Liver (tissue), 9 donors: ENCODE results near the gene ITPK1. TPM values are rescaled to one million over a fixed set of nuclear protein-coding genes. Genes with fewer than 3 reads are reported as not detected.

Experiments used
- DNase-seq: peaks from one replicate; pipeline ENCODE4 v3.0.0-alpha.2; 2017; ENCODE audit warnings: low spot score
- H3K27ac ChIP-seq, 2 donors: one replicate each; pipeline ENCODE4 v1.7.0; 2013; ENCODE audit warnings: inconsistent platforms in 2 of 2, low read length in 2 of 2, control low read depth in 1 of 2, low read depth in 1 of 2, mild to moderate bottlenecking in 1 of 2
- H3K27me3 ChIP-seq, 4 donors: one replicate each; pipeline versions ENCODE4 v1.6.1 to v1.7.0; 2013; ENCODE audit warnings: low read length in 3 of 4, inconsistent platforms in 1 of 4, mild to moderate bottlenecking in 1 of 4, moderate library complexity in 1 of 4; ENCODE audit not compliant: control insufficient read depth in 4 of 4, insufficient read depth in 4 of 4
- H3K36me3 ChIP-seq, 4 donors: one replicate each; pipeline versions ENCODE4 v1.6.1 to v1.7.0; 2013; ENCODE audit warnings: low read length in 3 of 4, mild to moderate bottlenecking in 3 of 4, low read depth in 1 of 4, moderate library complexity in 1 of 4; ENCODE audit not compliant: control insufficient read depth in 4 of 4, insufficient read depth in 3 of 4
- H3K4me1 ChIP-seq, 4 donors: one replicate each; pipeline versions ENCODE4 v1.6.1 to v1.7.0; 2013; ENCODE audit warnings: low read length in 3 of 4, mild to moderate bottlenecking in 3 of 4, moderate library complexity in 1 of 4; ENCODE audit not compliant: control insufficient read depth in 4 of 4, insufficient read depth in 4 of 4
- H3K4me3 ChIP-seq, 3 donors: one replicate each; pipeline versions ENCODE4 v1.6.1 to v1.7.0; 2013; ENCODE audit warnings: low read length in 3 of 3, control low read depth in 1 of 3, low read depth in 1 of 3, mild to moderate bottlenecking in 1 of 3
- H3K9ac ChIP-seq, 2 donors: one replicate each; pipeline ENCODE4 v1.7.0; 2013; ENCODE audit warnings: low read length in 2 of 2, mild to moderate bottlenecking in 2 of 2, moderate library complexity in 2 of 2, control low read depth in 1 of 2, low read depth in 1 of 2
- H3K9me3 ChIP-seq, 4 donors: one replicate each; pipeline versions ENCODE4 v1.6.1 to v1.7.0; 2013; ENCODE audit warnings: low read length in 3 of 4; ENCODE audit not compliant: control insufficient read depth in 4 of 4
- FOXA1 ChIP-seq: IDR thresholded peaks from 2 replicates; pipeline ENCODE4 v1.6.1; 2016; ENCODE audit warnings: antibody characterized with exemption
- GABPA ChIP-seq, 2 donors: IDR thresholded peaks in 1 of 2; conservative IDR thresholded peaks in 1 of 2; 2 replicates each; pipeline ENCODE4 v1.6.1; 2016; ENCODE audit warnings: antibody characterized with exemption in 2 of 2, mild to moderate bottlenecking in 1 of 2, moderate library complexity in 1 of 2
- HNF4A ChIP-seq, 2 donors: conservative IDR thresholded peaks; 2 replicates each; pipeline ENCODE4 v1.6.1; 2016; ENCODE audit warnings: antibody characterized with exemption in 2 of 2, mild to moderate bottlenecking in 2 of 2
- HNF4G ChIP-seq: IDR thresholded peaks from 2 replicates; pipeline ENCODE4 v1.6.1; 2016; ENCODE audit warnings: antibody characterized with exemption
- JUND ChIP-seq, 2 donors: IDR thresholded peaks; 2 replicates each; pipeline ENCODE4 v1.6.1; 2016; ENCODE audit warnings: antibody characterized with exemption in 2 of 2
- RAD21 ChIP-seq, 2 donors: IDR thresholded peaks; 2 replicates each; pipeline ENCODE4 v1.6.1; 2016; ENCODE audit warnings: antibody characterized with exemption in 2 of 2, mild to moderate bottlenecking in 2 of 2
- SP1 ChIP-seq: IDR thresholded peaks from 2 replicates; pipeline ENCODE4 v1.6.1; 2018; ENCODE audit warnings: antibody characterized with exemption, mild to moderate bottlenecking
- TAF1 ChIP-seq: conservative IDR thresholded peaks from 2 replicates; pipeline ENCODE4 v1.6.1; 2016; ENCODE audit warnings: antibody characterized with exemption, mild to moderate bottlenecking
- WGBS: extraction: QIAGEN DNeasy Blood & Tissue Kit; methylation state at CpG from one replicate; pipeline ENCODE4 v1.1.7; 2013; 5-methylcytosine and 5-hydroxymethylcytosine counted together
- polyA plus RNA-seq, 2 donors: library from polyadenylated mRNA; stranded (reverse) in 1 of 2; unstranded in 1 of 2; fragments of 200-250 nt in 1 of 2; fragments of >200 nt in 1 of 2; fragmentation: Nextera tagmentation in 1 of 2; extraction: Ambion mirVana in 1 of 2; gene quantifications; one replicate each; pipeline versions ENCODE4 v1.2.1 to v1.2.3, GENCODE V29; 2013 to 2015
- total RNA-seq, 2 donors: library from RNA; depleted of rRNA; stranded (reverse); fragments of >200 nt; gene quantifications; one replicate each; pipeline ENCODE4 v1.2.3, GENCODE V29; 2014
- TF ChIP-seq, protein P1 (sequence below): fragments of 150-350 bp; IDR thresholded peaks from 2 replicates; pipeline ENCODE4 v1.5.1; 2017; ENCODE audit warnings: improper control_type of control experiment, low read depth, low read length; ENCODE audit not compliant: missing input control
- TF ChIP-seq, protein P2 (sequence below): IDR thresholded peaks from 2 replicates; pipeline ENCODE4 v1.6.1; 2016; ENCODE audit warnings: antibody characterized with exemption
- TF ChIP-seq, protein P3 (sequence below): IDR thresholded peaks from 2 replicates; pipeline ENCODE4 v1.6.1; 2016; ENCODE audit warnings: antibody characterized with exemption, mild to moderate bottlenecking
- TF ChIP-seq, protein P4 (sequence below): IDR thresholded peaks from 2 replicates; pipeline ENCODE4 v1.6.1; 2016; ENCODE audit warnings: antibody characterized with exemption
- TF ChIP-seq, protein P5 (sequence below): IDR thresholded peaks from 2 replicates; pipeline ENCODE4 v1.6.1; 2016; ENCODE audit warnings: antibody characterized with exemption
- donor health status: healthy.
- donor health status: healthy.
- donor health status: healthy.
- donor health status: healthy.
- donor health status: healthy.

The ITPK1 gene
- total and polyA plus RNA-seq, 4 donors: 9.0 to 41.2 (median 20.4) TPM

DNA sequence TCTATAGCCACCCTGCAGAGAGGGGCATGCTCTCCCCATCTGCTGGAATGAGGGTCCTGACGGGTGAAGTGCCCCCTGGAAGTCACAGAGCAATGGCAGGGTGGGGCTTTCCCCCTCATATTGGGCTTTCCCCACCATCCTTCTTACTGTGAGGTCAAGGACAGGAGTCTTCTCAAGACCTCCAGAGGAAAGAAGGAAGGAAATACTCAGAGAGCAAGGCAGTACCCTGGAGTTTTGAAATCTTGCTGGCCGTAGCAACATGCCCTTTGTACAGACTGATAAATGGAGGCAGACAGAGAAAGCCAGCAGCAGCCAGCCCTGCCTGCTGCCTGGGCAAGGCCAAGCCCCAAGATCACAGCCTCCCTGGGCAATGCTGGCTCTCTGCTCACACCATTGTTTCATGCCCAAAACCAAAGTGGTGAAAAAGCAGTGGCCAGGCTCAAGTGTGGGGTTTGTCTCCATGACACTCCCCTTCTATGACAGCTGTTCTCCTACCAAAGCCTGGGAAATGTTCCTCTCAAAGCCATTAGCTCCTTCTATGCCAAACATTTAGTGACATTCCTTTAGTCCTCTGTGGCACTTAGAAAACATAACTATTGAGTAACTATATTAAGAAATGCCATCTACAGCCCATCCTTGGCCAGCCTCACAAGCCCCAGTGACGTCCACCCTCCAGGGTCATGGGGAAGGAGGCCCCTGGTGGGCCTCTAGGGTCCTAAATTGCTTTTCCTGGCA lies 13.2 kb upstream of the ITPK1 start:
- H3K36me3 ChIP-seq: no peaks in the 10 kb centered on the region
- peaks cover 2 to 26% (median 16%) of the 10 kb centered on the region in 4 donors for H3K4me1 ChIP-seq
- H3K9ac ChIP-seq: no peak overlapping the region
- no peak overlapping the region for H3K4me3 ChIP-seq
- no peaks in the 10 kb centered on the region for H3K9me3 ChIP-seq
- H3K27me3 ChIP-seq: no peaks in the 10 kb centered on the region
- no peak for DNase-seq
- 37% methylated on average over 3 of the region's 3 CpGs for WGBS
- no peak for TF ChIP-seq JUND (IDR thresholded peaks at IDR 0.05)
- no peak overlapping the region for H3K27ac ChIP-seq

DNA sequence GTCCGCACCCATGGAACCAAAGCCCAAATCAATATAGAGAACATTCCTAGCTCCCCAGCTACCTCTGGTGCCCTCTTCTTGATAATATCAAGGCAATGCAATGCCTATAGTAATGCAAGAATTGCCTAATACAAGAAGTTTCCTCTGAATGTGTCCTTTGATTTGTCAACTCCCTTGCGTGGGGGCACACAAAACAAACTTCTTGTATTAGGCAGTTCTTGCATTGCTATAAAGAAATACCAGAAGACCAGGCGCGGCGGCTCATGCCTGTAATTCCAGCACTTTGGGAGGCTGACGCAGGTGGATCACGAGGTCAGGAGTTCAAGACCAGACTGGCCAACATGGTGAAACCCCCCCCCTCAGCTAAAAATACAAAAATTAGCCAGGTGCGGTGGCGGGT lies 10.4 kb upstream of the ITPK1 start:
- peaks cover 2 to 23% (median 10%) of the 10 kb centered on the region in 4 donors for H3K4me1 ChIP-seq
- no peak for DNase-seq
- no peaks in the 10 kb centered on the region for H3K27me3 ChIP-seq
- 95% methylated on average over 9 of the region's 9 CpGs for WGBS
- H3K4me3 ChIP-seq: no peak overlapping the region
- H3K9ac ChIP-seq: no peak overlapping the region
- TF ChIP-seq SP1: no peak
- no peak for TF ChIP-seq HNF4G
- TF ChIP-seq, protein P1, sequence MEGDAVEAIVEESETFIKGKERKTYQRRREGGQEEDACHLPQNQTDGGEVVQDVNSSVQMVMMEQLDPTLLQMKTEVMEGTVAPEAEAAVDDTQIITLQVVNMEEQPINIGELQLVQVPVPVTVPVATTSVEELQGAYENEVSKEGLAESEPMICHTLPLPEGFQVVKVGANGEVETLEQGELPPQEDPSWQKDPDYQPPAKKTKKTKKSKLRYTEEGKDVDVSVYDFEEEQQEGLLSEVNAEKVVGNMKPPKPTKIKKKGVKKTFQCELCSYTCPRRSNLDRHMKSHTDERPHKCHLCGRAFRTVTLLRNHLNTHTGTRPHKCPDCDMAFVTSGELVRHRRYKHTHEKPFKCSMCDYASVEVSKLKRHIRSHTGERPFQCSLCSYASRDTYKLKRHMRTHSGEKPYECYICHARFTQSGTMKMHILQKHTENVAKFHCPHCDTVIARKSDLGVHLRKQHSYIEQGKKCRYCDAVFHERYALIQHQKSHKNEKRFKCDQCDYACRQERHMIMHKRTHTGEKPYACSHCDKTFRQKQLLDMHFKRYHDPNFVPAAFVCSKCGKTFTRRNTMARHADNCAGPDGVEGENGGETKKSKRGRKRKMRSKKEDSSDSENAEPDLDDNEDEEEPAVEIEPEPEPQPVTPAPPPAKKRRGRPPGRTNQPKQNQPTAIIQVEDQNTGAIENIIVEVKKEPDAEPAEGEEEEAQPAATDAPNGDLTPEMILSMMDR: no peak
- no peak for TF ChIP-seq TAF1
- no peak for TF ChIP-seq RAD21 (IDR thresholded peaks at IDR 0.05)
- TF ChIP-seq, protein P2, sequence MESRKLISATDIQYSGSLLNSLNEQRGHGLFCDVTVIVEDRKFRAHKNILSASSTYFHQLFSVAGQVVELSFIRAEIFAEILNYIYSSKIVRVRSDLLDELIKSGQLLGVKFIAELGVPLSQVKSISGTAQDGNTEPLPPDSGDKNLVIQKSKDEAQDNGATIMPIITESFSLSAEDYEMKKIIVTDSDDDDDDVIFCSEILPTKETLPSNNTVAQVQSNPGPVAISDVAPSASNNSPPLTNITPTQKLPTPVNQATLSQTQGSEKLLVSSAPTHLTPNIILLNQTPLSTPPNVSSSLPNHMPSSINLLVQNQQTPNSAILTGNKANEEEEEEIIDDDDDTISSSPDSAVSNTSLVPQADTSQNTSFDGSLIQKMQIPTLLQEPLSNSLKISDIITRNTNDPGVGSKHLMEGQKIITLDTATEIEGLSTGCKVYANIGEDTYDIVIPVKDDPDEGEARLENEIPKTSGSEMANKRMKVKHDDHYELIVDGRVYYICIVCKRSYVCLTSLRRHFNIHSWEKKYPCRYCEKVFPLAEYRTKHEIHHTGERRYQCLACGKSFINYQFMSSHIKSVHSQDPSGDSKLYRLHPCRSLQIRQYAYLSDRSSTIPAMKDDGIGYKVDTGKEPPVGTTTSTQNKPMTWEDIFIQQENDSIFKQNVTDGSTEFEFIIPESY: no peak
- no peak for TF ChIP-seq HNF4A (conservative IDR thresholded peaks at IDR 0.05)
- TF ChIP-seq, protein P3, sequence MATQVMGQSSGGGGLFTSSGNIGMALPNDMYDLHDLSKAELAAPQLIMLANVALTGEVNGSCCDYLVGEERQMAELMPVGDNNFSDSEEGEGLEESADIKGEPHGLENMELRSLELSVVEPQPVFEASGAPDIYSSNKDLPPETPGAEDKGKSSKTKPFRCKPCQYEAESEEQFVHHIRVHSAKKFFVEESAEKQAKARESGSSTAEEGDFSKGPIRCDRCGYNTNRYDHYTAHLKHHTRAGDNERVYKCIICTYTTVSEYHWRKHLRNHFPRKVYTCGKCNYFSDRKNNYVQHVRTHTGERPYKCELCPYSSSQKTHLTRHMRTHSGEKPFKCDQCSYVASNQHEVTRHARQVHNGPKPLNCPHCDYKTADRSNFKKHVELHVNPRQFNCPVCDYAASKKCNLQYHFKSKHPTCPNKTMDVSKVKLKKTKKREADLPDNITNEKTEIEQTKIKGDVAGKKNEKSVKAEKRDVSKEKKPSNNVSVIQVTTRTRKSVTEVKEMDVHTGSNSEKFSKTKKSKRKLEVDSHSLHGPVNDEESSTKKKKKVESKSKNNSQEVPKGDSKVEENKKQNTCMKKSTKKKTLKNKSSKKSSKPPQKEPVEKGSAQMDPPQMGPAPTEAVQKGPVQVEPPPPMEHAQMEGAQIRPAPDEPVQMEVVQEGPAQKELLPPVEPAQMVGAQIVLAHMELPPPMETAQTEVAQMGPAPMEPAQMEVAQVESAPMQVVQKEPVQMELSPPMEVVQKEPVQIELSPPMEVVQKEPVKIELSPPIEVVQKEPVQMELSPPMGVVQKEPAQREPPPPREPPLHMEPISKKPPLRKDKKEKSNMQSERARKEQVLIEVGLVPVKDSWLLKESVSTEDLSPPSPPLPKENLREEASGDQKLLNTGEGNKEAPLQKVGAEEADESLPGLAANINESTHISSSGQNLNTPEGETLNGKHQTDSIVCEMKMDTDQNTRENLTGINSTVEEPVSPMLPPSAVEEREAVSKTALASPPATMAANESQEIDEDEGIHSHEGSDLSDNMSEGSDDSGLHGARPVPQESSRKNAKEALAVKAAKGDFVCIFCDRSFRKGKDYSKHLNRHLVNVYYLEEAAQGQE: no peak
- no peak for TF ChIP-seq JUND (IDR thresholded peaks at IDR 0.05)
- TF ChIP-seq, protein P4, sequence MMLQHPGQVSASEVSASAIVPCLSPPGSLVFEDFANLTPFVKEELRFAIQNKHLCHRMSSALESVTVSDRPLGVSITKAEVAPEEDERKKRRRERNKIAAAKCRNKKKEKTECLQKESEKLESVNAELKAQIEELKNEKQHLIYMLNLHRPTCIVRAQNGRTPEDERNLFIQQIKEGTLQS: no peak
- TF ChIP-seq FOXA1: no peak
- TF ChIP-seq, protein P5, sequence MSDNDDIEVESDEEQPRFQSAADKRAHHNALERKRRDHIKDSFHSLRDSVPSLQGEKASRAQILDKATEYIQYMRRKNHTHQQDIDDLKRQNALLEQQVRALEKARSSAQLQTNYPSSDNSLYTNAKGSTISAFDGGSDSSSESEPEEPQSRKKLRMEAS: no peak
- no peak for TF ChIP-seq GABPA (IDR thresholded peaks at IDR 0.05 in 1 of 2, conservative IDR thresholded peaks at IDR 0.05 in 1 of 2)
- H3K36me3 ChIP-seq: no peaks in the 10 kb centered on the region
- no peaks in the 10 kb centered on the region for H3K9me3 ChIP-seq
- no peak overlapping the region for H3K27ac ChIP-seq
